ENCODE results near the gene NR1H2. TPM values are rescaled to one million over a fixed set of nuclear protein-coding genes. Genes with fewer than 3 reads are reported as not detected.
"Not testable (repeated sequence)": the region's sequence is repeated elsewhere in the genome, so short reads cannot be mapped to it uniquely, and the experiment has no call there.

The NR1H2 gene
- total and polyA plus RNA-seq, 7 donors: 74.9 to 153 (median 135) TPM

- TF ChIP-seq CTCF (IDR thresholded peaks at IDR 0.05): no peak
- Histone ChIP-seq H3K27me3 (ENCODE audit: insufficient read depth in 3 of 3, low read length in 2 of 3) (no peaks in the 10 kb centered on the region), H3K4me1 (peaks cover 8% of the 10 kb centered on the region), H3K27ac (peak overlapping the region; percentile 79), H3K4me3 (peak overlapping the region; percentile 74), H3K9me3 (no peaks in the 10 kb centered on the region), H3K36me3 (ENCODE audit: insufficient read depth in 1 of 2, low read depth in 1 of 2) (peaks cover 0 to 32% of the 10 kb centered on the region in 2 donors)
- ATAC-seq (no peak), DNase-seq (no peak)
- intact Hi-C loops (cut with DNase I): loop anchor here in 1 of 2 donors (5.0 kb wide), 1 partner anchor 42 kb away; no protein-coding TSS in a partner anchor
- 12 to 20% (median 13%) methylated on average over 26 of the region's 26 CpGs for WGBS, 3 donors
Measured at GRCh38 chr19:50384685-50385535, 8.7 kb downstream of the NR1H2 start.

- whole genome bisulfite sequencing, 3 donors: 85 to 89% (median 87%) methylated on average over 19 to 21 of the region's 21 CpGs
- Histone ChIP-seq H3K27ac (no peak overlapping the region), H3K4me1 (peaks cover 8% of the 10 kb centered on the region), H3K36me3 (ENCODE audit: insufficient read depth in 1 of 2, low read depth in 1 of 2) (peaks cover 0 to 8% of the 10 kb centered on the region in 2 donors), H3K4me3 (no peak overlapping the region), H3K27me3 (ENCODE audit: insufficient read depth in 3 of 3, low read length in 2 of 3) (no peaks in the 10 kb centered on the region), H3K9me3 (no peaks in the 10 kb centered on the region)
- no peak for TF ChIP-seq CTCF (IDR thresholded peaks at IDR 0.05)
- no peak for ATAC-seq
- intact Hi-C loops (cut with DNase I): loop anchor here in 1 of 2 donors (5.0 kb wide), 1 partner anchor 40 kb away; no protein-coding TSS in a partner anchor
- no peak for DNase-seq
Measured at GRCh38 chr19:50387176-50387867, 11.1 kb downstream of the NR1H2 start.

GRCh38 chr19:50387868-50388245 is 11.6 kb downstream of the NR1H2 start:
- intact Hi-C loops (cut with DNase I): loop anchor here in 1 of 2 donors (5.0 kb wide), 1 partner anchor 39 kb away; no protein-coding TSS in a partner anchor
- 92 to 94% (median 93%) methylated on average over 8 of the region's 8 CpGs for WGBS, 3 donors
- Histone ChIP-seq H3K4me3 (no peak overlapping the region), H3K27ac (no peak overlapping the region), H3K4me1 (peaks cover 8% of the 10 kb centered on the region), H3K27me3 (ENCODE audit: insufficient read depth in 3 of 3, low read length in 2 of 3) (no peaks in the 10 kb centered on the region), H3K36me3 (ENCODE audit: insufficient read depth in 1 of 2, low read depth in 1 of 2) (peaks cover 0 to 3% of the 10 kb centered on the region in 2 donors), H3K9me3 (no peaks in the 10 kb centered on the region)
- DNase-seq: no peak
- TF ChIP-seq CTCF (IDR thresholded peaks at IDR 0.05): no peak
- ATAC-seq: no peak

GRCh38 chr19:50390295-50390694 is 14.0 kb downstream of the NR1H2 start:
- WGBS, 3 donors: 89 to 91% (median 91%) methylated on average over 3 of the region's 3 CpGs
- H3K4me1 ChIP-seq; H3K9me3 ChIP-seq; intact Hi-C loops (cut with DNase I); H3K4me3 ChIP-seq; H3K27me3 ChIP-seq (ENCODE audit: insufficient read depth in 3 of 3, low read length in 2 of 3); DNase-seq; H3K27ac ChIP-seq; H3K36me3 ChIP-seq (ENCODE audit: insufficient read depth in 1 of 2, low read depth in 1 of 2); ATAC-seq: not testable (repeated sequence)

GRCh38 chr19:50390952-50391351 is 14.7 kb downstream of the NR1H2 start:
- 95 to 96% (median 95%) methylated on average over 19 to 22 of the region's 23 CpGs for WGBS, 3 donors
- H3K4me3 ChIP-seq; H3K4me1 ChIP-seq; H3K27me3 ChIP-seq (ENCODE audit: insufficient read depth in 3 of 3, low read length in 2 of 3); ATAC-seq; H3K27ac ChIP-seq; H3K36me3 ChIP-seq (ENCODE audit: insufficient read depth in 1 of 2, low read depth in 1 of 2); intact Hi-C loops (cut with DNase I); DNase-seq; H3K9me3 ChIP-seq: not testable (repeated sequence)

All from psoas muscle (tissue), 8 donors.